Fibroblast of lung (primary cell): ENCODE data around the gene CREB5. TPM values are rescaled to one million over a fixed set of nuclear protein-coding genes. Genes with fewer than 3 reads are reported as not detected.

Experiments used
- DNase-seq, 2 donors: peaks; one replicate each; pipeline versions ENCODE4 v3.0.0 to v3.0.0-alpha.2; 2010; ENCODE audit warnings: low read depth in 2 of 2
- H2AFZ ChIP-seq: 2 replicates; pipeline ENCODE4 v1.5.1; 2012; ENCODE audit warnings: low read length, control low read depth, inconsistent platforms
- H3K27ac ChIP-seq: 2 replicates; pipeline ENCODE4 v1.5.1; 2011; ENCODE audit warnings: low read length, control low read depth; ENCODE audit not compliant: insufficient read depth
- H3K27me3 ChIP-seq: 2 replicates; pipeline ENCODE4 v1.5.1; 2011; ENCODE audit warnings: mild to moderate bottlenecking, low read length; ENCODE audit not compliant: control insufficient read depth, insufficient read depth
- H3K36me3 ChIP-seq: 2 replicates; pipeline ENCODE4 v1.5.1; 2011; ENCODE audit warnings: low read length; ENCODE audit not compliant: control insufficient read depth, insufficient read depth
- H3K4me1 ChIP-seq: 2 replicates; pipeline ENCODE4 v1.5.1; 2011; ENCODE audit warnings: low read length; ENCODE audit not compliant: control insufficient read depth, insufficient read depth; ENCODE audit errors: extremely low read depth
- H3K4me2 ChIP-seq: 2 replicates; pipeline ENCODE4 v1.5.1; 2011; ENCODE audit warnings: low read length, control low read depth; ENCODE audit not compliant: insufficient read depth; ENCODE audit errors: extremely low read depth
- H3K4me3 ChIP-seq, 4 experiments: fragments of 200-600 bp in 1 of 4; sonication (generic) in 1 of 4; replicated peaks in 1 of 4; 2 replicates each; pipeline ENCODE4 v1.5.1; 2011 to 2016; ENCODE audit warnings: low read length in 4 of 4, low read depth in 3 of 4, mild to moderate bottlenecking in 3 of 4, control low read depth in 2 of 4, inconsistent platforms in 1 of 4, mixed read lengths in 1 of 4; ENCODE audit not compliant: insufficient read depth in 1 of 4; ENCODE audit errors: control extremely low read depth in 1 of 4
- H3K79me2 ChIP-seq: 2 replicates; pipeline ENCODE4 v1.5.1; 2012; ENCODE audit warnings: mild to moderate bottlenecking, low read length, inconsistent platforms; ENCODE audit not compliant: control insufficient read depth, insufficient read depth
- H3K9ac ChIP-seq: 2 replicates; pipeline ENCODE4 v1.5.1; 2011; ENCODE audit warnings: mild to moderate bottlenecking, low read length, control low read depth; ENCODE audit not compliant: insufficient read depth
- H3K9me3 ChIP-seq: 2 replicates; pipeline ENCODE4 v1.5.1; 2012; ENCODE audit warnings: low read depth, low read length; ENCODE audit not compliant: control insufficient read depth, insufficient read depth
- H4K20me1 ChIP-seq: 2 replicates; pipeline ENCODE4 v1.5.1; 2011; ENCODE audit warnings: low read length; ENCODE audit not compliant: control insufficient read depth, insufficient read depth; ENCODE audit errors: extremely low read depth
- EZH2 ChIP-seq: IDR thresholded peaks from 2 replicates; pipeline ENCODE4 v1.5.1; 2012; ENCODE audit warnings: low read length, control low read depth, mild to moderate bottlenecking; ENCODE audit errors: missing control alignments
- polyA plus RNA-seq, 2 donors: library from polyadenylated mRNA; depleted of rRNA in 1 of 2; stranded (reverse) in 1 of 2; unstranded in 1 of 2; fragments of >200 nt; gene quantifications; 2 replicates each; pipeline ENCODE4 v1.2.1, GENCODE V29; 2011 to 2012; ENCODE audit warnings: missing spikeins in 1 of 2
- total RNA-seq: library from RNA; depleted of rRNA; stranded (reverse); fragments of >200 nt; gene quantifications from 2 replicates; pipeline ENCODE4 v1.2.1, GENCODE V29; 2014
- TF ChIP-seq, protein P1 (sequence below), 2 donors: IDR thresholded peaks in 1 of 2; conservative IDR thresholded peaks in 1 of 2; 1 replicate in 1 of 2; 2 replicates in 1 of 2; pipeline ENCODE4 v1.5.1; 2011 to 2012; ENCODE audit warnings: low read length in 2 of 2, control low read depth in 1 of 2, inconsistent platforms in 1 of 2, low read depth in 1 of 2, mild to moderate bottlenecking in 1 of 2

CREB5 gene
- total and polyA plus RNA-seq, 2 donors (not counting 1 experiment from before 2014, with no cell fraction given), result 8.2 to 28.4 TPM

DNA sequence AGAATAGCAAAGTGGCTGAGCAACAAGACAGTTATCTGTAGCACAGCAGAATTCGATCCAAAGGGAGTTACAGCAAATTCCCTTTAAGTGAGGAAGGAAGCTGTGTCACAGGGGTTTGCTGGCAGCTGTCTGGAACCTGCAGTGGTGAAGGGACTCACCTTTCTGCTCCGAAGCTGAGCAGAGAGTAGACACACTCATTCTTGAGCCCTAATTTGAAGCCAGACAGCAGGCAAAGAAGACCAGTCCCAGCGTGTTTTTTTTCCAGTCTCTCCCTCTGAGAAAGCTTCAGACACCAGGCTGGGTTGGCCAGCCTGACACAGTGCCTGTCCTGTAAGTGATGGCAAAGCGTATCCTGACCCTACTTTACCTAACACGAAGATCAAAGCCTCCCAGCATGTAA, 335.1 kb downstream of the CREB5 start:
- Histone ChIP-seq H3K9ac (no peak overlapping the region), H3K27me3 (no peaks in the 10 kb centered on the region), H3K4me3 (no peak overlapping the region), H4K20me1 (no peaks in the 10 kb centered on the region), H3K79me2 (no peaks in the 10 kb centered on the region), H3K9me3 (no peaks in the 10 kb centered on the region), H3K36me3 (no peaks in the 10 kb centered on the region), H3K27ac (no peak overlapping the region), H3K4me2 (no peak overlapping the region), H3K4me1 (no peaks in the 10 kb centered on the region), H2AFZ (no peak overlapping the region)
- TF ChIP-seq, protein P1, sequence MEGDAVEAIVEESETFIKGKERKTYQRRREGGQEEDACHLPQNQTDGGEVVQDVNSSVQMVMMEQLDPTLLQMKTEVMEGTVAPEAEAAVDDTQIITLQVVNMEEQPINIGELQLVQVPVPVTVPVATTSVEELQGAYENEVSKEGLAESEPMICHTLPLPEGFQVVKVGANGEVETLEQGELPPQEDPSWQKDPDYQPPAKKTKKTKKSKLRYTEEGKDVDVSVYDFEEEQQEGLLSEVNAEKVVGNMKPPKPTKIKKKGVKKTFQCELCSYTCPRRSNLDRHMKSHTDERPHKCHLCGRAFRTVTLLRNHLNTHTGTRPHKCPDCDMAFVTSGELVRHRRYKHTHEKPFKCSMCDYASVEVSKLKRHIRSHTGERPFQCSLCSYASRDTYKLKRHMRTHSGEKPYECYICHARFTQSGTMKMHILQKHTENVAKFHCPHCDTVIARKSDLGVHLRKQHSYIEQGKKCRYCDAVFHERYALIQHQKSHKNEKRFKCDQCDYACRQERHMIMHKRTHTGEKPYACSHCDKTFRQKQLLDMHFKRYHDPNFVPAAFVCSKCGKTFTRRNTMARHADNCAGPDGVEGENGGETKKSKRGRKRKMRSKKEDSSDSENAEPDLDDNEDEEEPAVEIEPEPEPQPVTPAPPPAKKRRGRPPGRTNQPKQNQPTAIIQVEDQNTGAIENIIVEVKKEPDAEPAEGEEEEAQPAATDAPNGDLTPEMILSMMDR (conservative IDR thresholded peaks at IDR 0.05 in 1 of 2, IDR thresholded peaks at IDR 0.05 in 1 of 2; ENCODE audit: low read depth in 1 of 2, low read length in 2 of 2), result no peak
- no peak for TF ChIP-seq EZH2
- DNase-seq, result no peak

- H3K4me1 ChIP-seq, result no peaks in the 10 kb centered on the region
- DNase-seq, result no peak
- no peaks in the 10 kb centered on the region for H3K79me2 ChIP-seq
Measured at GRCh38 chr7:28747854-28748253, 335.5 kb downstream of the CREB5 start.

DNA sequence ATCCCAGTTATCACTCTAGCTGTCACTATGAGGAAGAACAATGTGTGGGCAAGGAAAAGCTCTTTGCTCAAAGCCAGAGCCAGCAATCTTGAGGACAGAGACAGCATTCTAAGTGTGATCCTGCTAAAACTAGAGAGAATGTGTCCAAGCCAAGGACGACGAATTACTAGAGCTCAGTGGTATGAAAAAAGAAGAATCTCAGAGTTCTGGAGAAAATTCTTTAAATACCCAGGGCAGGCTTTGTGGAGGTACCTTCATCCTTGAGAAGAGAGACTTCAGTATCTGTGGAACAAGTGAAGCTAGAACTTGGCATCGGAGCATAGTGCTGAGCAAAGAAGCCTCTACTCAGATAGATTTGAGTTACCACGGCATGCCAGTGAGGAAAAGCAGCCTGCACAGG, 336.0 kb downstream of the CREB5 start:
- Histone ChIP-seq H3K27ac (no peak overlapping the region), H3K4me2 (no peak overlapping the region), H3K79me2 (no peaks in the 10 kb centered on the region)

More at GRCh38 chr7:28747854-28748253, 335.5 kb downstream of the CREB5 start:
- Histone ChIP-seq H3K9me3 (no peaks in the 10 kb centered on the region), H3K36me3 (no peaks in the 10 kb centered on the region), H3K4me2 (no peak overlapping the region), H3K27ac (no peak overlapping the region), H3K4me3 (no peak overlapping the region), H4K20me1 (no peaks in the 10 kb centered on the region), H3K9ac (no peak overlapping the region), H2AFZ (no peak overlapping the region), H3K27me3 (no peaks in the 10 kb centered on the region)
- TF ChIP-seq EZH2, result no peak
- TF ChIP-seq, protein P1 (conservative IDR thresholded peaks at IDR 0.05 in 1 of 2, IDR thresholded peaks at IDR 0.05 in 1 of 2; ENCODE audit: low read depth in 1 of 2, low read length in 2 of 2), result no peak

More for the DNA sequence above, 336.0 kb downstream of the CREB5 start:
- no peak overlapping the region for H3K9ac ChIP-seq
- TF ChIP-seq, protein P1 (conservative IDR thresholded peaks at IDR 0.05 in 1 of 2, IDR thresholded peaks at IDR 0.05 in 1 of 2; ENCODE audit: low read depth in 1 of 2, low read length in 2 of 2), result no peak
- TF ChIP-seq EZH2, result no peak
- no peaks in the 10 kb centered on the region for H3K36me3 ChIP-seq
- no peaks in the 10 kb centered on the region for H3K27me3 ChIP-seq
- H3K4me1 ChIP-seq, result no peaks in the 10 kb centered on the region
- H4K20me1 ChIP-seq, result no peaks in the 10 kb centered on the region
- H2AFZ ChIP-seq, result no peak overlapping the region
- no peak for DNase-seq
- H3K9me3 ChIP-seq, result no peaks in the 10 kb centered on the region
- H3K4me3 ChIP-seq, result no peak overlapping the region
